Activated T-cell treated with anti-CD3 and anti-CD28 coated beads for 48 hours (primary cell): Measurements from ENCODE around the gene TRIP12.
"Not testable (repeated sequence)": the region's sequence is repeated elsewhere in the genome, so short reads cannot be mapped to it uniquely, and the experiment has no call there.

Experiments
- DNase-seq: peaks from one replicate; pipeline ENCODE4 v3.0.0-alpha.2; 2020; ENCODE audit warnings: low read depth

The TRIP12 gene

GRCh38 chr2:229768235-229768634, 153.6 kb downstream of the TRIP12 start:
- DNase-seq: no peak

GRCh38 chr2:229765721-229766120, 156.1 kb downstream of the TRIP12 start:
- DNase-seq: no peak

- DNase-seq: no peak
Observed at GRCh38 chr2:229761663-229762062, 160.1 kb downstream of the TRIP12 start.

DNA sequence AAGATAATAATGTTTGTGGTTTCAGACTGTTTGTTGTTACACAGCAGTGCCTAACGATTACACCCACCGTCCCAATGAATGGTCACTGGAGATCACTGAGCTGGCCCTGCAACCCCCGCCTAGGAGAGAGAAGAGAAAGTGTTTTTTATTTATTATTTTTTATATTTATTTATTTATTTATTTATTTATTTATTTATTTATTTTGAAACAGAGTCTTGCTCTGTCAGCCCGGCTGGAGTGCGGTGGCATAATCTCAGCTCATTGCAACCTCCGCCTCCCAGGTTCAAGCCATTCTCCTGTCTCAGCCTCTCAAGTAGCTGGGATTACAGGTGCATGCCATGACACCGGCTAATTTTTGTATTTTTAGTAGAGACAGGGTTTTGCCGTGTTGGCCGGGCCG, 164.3 kb downstream of the TRIP12 start:
- not testable (repeated sequence) for DNase-seq

DNA sequence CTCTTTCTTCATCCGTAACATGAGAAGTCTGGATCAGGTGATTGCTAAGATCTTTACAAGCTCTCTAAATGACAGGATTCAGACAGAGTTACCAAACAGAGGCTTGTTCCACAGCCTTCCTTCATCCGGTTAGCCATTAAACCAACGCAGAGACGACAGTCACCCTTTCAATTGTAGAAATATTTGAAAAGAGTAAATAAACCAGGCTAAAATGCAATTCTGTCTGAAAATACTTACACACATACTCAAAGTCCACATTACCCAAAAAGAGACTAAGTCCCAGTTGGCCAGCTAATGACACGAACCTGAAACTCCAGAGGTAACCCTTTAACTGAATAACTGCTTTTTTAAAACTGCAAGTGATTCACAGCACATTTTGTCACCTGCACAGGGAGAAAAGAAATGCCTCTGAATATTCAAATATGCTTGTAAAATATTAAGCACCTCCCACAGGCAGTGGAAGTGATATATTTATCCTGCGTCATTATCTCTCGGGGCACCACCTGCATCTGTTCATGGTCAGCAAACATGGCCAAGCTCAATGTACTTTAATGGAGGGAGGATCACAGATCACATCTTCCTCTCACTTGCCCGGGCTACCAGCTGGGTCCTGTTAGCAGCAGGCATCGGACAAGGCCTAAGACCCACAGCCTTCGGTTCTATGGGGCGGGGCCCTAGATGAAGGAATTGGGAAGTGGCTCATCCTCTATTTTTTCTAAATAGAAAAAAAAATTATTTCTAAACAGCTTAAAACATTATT, 168.7 kb downstream of the TRIP12 start:
- DNase-seq: no peak

DNA sequence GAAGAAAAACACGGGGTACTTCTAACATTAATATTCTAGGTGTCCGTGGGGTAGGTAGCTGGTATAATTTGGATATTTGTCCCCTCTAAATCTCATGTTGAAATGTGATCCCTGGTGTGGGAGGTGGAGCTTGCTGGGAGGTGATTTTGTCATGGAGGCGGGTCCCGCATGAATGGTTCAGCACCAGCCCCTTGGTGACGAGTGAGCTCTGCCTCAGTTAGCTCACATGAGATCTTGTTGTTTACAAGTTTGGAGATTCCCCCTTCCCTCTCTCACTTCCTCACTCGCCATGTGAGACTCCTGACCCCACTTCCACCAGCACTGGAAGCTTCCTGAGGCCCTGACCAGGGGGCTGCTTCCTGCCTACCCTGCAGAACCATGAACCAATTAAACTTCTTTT, 172.0 kb downstream of the TRIP12 start:
- no peak for DNase-seq

GRCh38 chr2:229748950-229749349, 172.9 kb downstream of the TRIP12 start:
- DNase-seq: no peak

- not testable (repeated sequence) for DNase-seq
Observed at GRCh38 chr2:229742691-229743090, 179.1 kb downstream of the TRIP12 start.

DNA sequence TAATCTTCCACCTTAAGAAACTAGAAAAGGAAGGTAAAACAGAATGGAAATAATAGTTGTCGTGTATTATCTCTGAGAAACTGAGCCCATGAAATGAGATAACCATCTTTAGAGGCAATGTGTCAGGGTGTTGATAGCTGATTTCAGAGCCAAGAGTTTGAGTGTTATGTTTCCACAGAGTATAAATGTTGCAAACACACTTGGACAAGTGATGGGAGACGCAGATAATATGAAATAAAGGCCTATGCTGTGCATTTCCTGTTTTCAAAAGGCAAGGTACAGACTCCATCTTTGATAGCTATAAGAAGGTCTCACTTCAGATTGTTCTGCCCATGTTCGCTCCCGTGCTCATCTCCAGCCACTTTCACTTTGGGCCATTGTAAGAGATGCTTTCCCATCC, 181.5 kb downstream of the TRIP12 start:
- DNase-seq: no peak

- no peak for DNase-seq
Observed at GRCh38 chr2:229738024-229738625, 183.7 kb downstream of the TRIP12 start.

DNA sequence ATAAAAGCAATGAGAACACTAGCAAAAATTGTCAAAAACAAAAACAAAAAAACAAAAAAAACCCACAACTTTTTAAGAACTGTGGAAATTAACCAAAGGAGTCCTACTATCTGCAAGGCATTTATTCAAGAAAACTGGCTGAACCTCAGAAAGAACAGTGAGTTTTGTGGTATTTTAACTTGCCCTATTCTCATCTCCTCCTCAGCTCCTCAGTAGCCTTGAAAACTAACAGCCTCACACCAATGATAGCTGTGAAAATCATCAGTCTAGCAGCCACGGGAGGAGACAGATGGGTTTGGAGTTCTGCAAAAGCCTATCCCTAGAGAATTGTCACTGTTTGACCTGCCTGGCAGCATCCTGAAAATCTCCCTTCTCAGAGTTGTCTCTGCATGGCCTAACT, 187.4 kb downstream of the TRIP12 start:
- no peak for DNase-seq

- DNase-seq: no peak
Observed at GRCh38 chr2:229733611-229734245, 188.1 kb downstream of the TRIP12 start.

GRCh38 chr2:229732897-229733296, 188.9 kb downstream of the TRIP12 start:
- no peak for DNase-seq

DNA sequence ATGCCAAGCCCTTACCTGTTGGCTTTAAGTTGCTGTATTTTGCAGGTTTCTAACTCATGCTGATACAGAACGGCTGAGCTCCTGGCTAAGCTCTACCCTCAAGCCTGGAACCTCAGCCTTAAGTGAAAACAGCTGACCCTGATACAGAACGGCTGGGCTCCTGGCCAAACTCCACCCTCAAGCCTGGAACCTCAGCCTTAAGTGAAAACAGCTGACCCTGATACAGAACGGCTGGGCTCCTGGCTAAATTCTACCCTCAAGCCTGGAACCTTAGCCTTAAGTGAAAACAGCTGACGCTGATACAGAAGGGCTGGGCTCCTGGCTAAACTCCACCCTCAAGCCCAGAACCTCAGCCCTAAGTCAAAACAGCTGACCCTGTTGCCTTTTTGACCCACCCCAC, 189.9 kb downstream of the TRIP12 start:
- no peak for DNase-seq

- DNase-seq: no peak
Observed at GRCh38 chr2:229731363-229731762, 190.4 kb downstream of the TRIP12 start.

DNA sequence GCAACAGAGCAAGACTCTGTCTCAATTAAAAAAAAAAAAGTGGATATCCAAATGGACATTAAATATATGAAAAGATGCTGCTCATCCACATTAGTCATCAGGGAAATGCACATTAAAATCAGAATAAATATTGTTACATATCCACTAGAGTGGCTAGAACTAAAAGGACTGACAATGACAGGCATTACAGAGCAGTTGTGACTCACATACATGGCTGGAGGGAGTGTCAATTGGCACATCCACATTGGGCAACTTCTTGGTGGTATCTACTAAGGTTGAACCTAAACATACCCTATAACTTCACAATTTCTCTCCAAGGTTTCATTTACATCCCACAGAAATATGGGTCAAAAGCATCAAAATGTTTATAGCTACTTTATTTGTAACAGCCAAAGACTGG, 193.4 kb downstream of the TRIP12 start:
- DNase-seq: no peak

DNA sequence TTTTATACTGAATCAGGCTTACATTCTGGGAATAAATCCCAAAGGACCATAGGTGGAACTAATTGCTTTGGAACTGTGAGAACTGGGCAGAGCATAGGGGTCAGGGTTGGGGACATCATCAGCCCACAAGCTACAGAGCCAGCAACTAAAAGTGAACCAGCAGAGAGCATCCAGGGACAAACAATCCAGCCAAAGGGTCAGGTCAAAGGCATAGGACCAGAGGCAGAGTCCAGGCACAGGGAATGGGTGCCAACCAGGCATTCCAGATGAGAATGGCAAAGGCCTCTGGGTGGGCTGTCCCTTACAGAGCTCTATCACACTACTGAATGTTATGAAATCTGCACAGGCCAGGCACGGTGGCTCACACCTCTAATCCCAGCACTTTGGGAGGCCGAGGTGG, 195.2 kb downstream of the TRIP12 start:
- no peak for DNase-seq

- DNase-seq: no peak
Observed at GRCh38 chr2:229725716-229726574, 195.9 kb downstream of the TRIP12 start.

DNA sequence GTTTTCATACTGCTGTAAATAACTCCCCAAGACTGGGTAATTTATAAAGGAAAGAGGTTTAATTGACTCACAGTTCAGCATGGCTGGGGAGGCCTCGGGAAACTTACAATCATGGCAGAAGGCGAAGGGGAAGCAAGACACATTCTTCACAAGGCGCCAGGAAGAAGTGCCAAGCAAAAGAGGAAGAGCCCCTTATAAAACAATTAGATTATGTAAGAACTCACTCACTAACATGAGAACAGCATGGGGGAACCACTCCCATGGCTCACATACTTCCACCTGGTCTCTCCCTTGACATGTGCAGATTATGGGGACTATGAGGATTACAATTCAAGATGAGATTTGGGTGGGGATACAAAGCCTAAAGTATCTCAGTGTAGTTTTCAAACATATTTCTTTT, 198.6 kb downstream of the TRIP12 start:
- not testable (repeated sequence) for DNase-seq

GRCh38 chr2:229719926-229720647, 201.7 kb downstream of the TRIP12 start:
- DNase-seq: no peak

DNA sequence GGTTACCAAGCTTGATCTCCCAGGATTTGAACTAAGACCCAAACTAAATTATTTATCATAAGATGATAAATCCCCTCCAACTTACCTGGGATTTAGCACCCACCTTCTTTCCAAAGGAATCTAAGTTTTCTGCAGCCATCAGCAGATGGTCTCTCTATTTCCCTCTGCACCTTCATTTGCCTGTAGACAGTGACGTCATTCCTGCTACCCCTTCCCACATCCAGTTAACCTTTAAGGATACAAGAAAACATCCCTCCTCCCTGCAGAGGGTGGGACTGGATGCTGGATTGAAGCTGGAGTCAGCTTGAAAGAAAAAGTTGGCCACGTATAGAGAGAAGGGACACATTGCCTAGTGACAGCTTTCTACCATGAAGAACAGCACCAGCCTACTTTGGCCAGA, 203.8 kb downstream of the TRIP12 start:
- DNase-seq: no peak
